Lung (tissue), 12 donors: ENCODE data around the gene CA12. TPM values are rescaled to one million over a fixed set of nuclear protein-coding genes. Genes with fewer than 3 reads are reported as not detected.

Source experiments
- ATAC-seq: fragments of 200-7000 bp; cut with Tn5 transposase; one replicate; pipeline ENCODE4 v1.9.1; 2020; ENCODE audit warnings: moderate number of reproducible peaks; ENCODE audit not compliant: insufficient read depth, low FRiP score
- DNase-seq, 3 donors: peaks; one replicate each; pipeline ENCODE4 v3.0.0-alpha.2; 2013 to 2017
- H3K27ac ChIP-seq, 2 donors: one replicate each; pipeline ENCODE4 v1.5.1; 2013; ENCODE audit warnings: mild to moderate bottlenecking in 2 of 2, moderate library complexity in 2 of 2, control low read depth in 1 of 2, inconsistent platforms in 1 of 2, low read depth in 1 of 2, low read length in 1 of 2
- H3K27me3 ChIP-seq, 3 donors: one replicate each; pipeline ENCODE4 v1.5.1; 2013; ENCODE audit warnings: low read length in 2 of 3; ENCODE audit not compliant: control insufficient read depth in 3 of 3, insufficient read depth in 3 of 3
- H3K36me3 ChIP-seq, 4 donors: one replicate each; pipeline ENCODE4 v1.5.1; 2013; ENCODE audit warnings: low read length in 4 of 4, mild to moderate bottlenecking in 1 of 4, moderate library complexity in 1 of 4; ENCODE audit not compliant: control insufficient read depth in 4 of 4, insufficient read depth in 4 of 4
- H3K4me1 ChIP-seq, 5 donors: one replicate each; pipeline ENCODE4 v1.5.1; 2013; ENCODE audit warnings: low read length in 5 of 5, mild to moderate bottlenecking in 2 of 5, moderate library complexity in 1 of 5; ENCODE audit not compliant: control insufficient read depth in 5 of 5, insufficient read depth in 5 of 5
- H3K4me3 ChIP-seq: one replicate; pipeline ENCODE4 v1.5.1; 2013; ENCODE audit warnings: mild to moderate bottlenecking, control low read depth, moderate library complexity
- H3K9ac ChIP-seq, 2 donors: one replicate each; pipeline ENCODE4 v1.5.1; 2013; ENCODE audit warnings: low read length in 2 of 2, control low read depth in 1 of 2; ENCODE audit not compliant: insufficient read depth in 1 of 2
- H3K9me3 ChIP-seq, 4 donors: one replicate each; pipeline ENCODE4 v1.5.1; 2013; ENCODE audit warnings: low read length in 3 of 4, mild to moderate bottlenecking in 1 of 4, moderate library complexity in 1 of 4; ENCODE audit not compliant: control insufficient read depth in 4 of 4, insufficient read depth in 3 of 4
- CTCF ChIP-seq: IDR thresholded peaks from 2 replicates; pipeline ENCODE4 v1.5.1; 2012; ENCODE audit warnings: mild to moderate bottlenecking; ENCODE audit errors: control extremely low read depth, extremely low read depth
- WGBS, 2 donors: extraction: QIAGEN DNeasy Blood & Tissue Kit; methylation state at CpG; one replicate each; pipeline ENCODE4 v1.1.7; 2013; 5-methylcytosine and 5-hydroxymethylcytosine counted together
- polyA plus RNA-seq, 2 donors: library from polyadenylated mRNA; stranded (reverse); fragments of 200-250 nt; gene quantifications; one replicate each; pipeline ENCODE4 v1.2.1, GENCODE V29; 2013
- total RNA-seq, 2 donors: library from RNA; depleted of rRNA in 1 of 2; stranded (reverse); fragments of >200 nt in 1 of 2; gene quantifications; one replicate each; pipeline ENCODE4 v1.2.1, GENCODE V29; 2014 to 2021
- donor health status: control.
- donor health status: control.
- donor health status: Bipolar disorder and iron deficiency.
- donor health status: healthy.
- donor health status: DM: yes; HTN: yes; CAD: no.

CA12 gene
- total and polyA plus RNA-seq, 4 donors: 2.2 to 46.8 (median 5.8) TPM

- 0 to 2% methylated on average over 41 to 102 of the region's 102 CpGs for WGBS, 2 donors
- peaks cover 0 to 2% (median under 1%) of the 10 kb centered on the region in 4 donors for H3K36me3 ChIP-seq
- H3K9ac ChIP-seq: peak within 1 kb of the TSS; percentile 70 to 86
- no peaks in the 10 kb centered on the region for H3K27me3 ChIP-seq
- ATAC-seq (peak; percentile 89), DNase-seq (peak; percentile 89 to 94 (median 94))
- no peaks in the 10 kb centered on the region for H3K9me3 ChIP-seq
- H3K27ac ChIP-seq: peak within 1 kb of the TSS; percentile 28 to 90
- peak within 1 kb of the TSS; percentile 88 for H3K4me3 ChIP-seq
- TF ChIP-seq CTCF: no peak
- peaks cover 0 to 12% (median 1%) of the 10 kb centered on the region in 5 donors for H3K4me1 ChIP-seq
These were observed 104.4 kb downstream of the CA12 start, which contains the start of gene APH1B for GRCh38 chr15:63277038-63277892. Gene APH1B (plus strand): TSS chr15:63277605. CDS start chr15:63277624, 19 bp downstream.

GRCh38 chr15:63276342-63277037, 105.2 kb downstream of the CA12 start:
- Histone ChIP-seq H3K9ac (peak overlapping the region; percentile 70 to 86), H3K4me1 (peaks cover 0 to 12% (median 1%) of the 10 kb centered on the region in 5 donors), H3K9me3 (no peaks in the 10 kb centered on the region), H3K27me3 (no peaks in the 10 kb centered on the region), H3K36me3 (peaks cover 0 to 2% (median under 1%) of the 10 kb centered on the region in 4 donors), H3K4me3 (peak overlapping the region; percentile 64), H3K27ac (peak overlapping the region in 1 of 2 donors; percentile 89)
- no peak for ATAC-seq
- TF ChIP-seq CTCF: no peak
- DNase-seq: no peak
- WGBS, 2 donors: 20 to 23% methylated on average over 11 of the region's 11 CpGs

- no peak for TF ChIP-seq CTCF
- Histone ChIP-seq H3K27me3 (no peaks in the 10 kb centered on the region), H3K4me1 (peaks cover 0 to 12% (median 1%) of the 10 kb centered on the region in 5 donors), H3K27ac (no peak overlapping the region), H3K9ac (no peak overlapping the region), H3K9me3 (no peaks in the 10 kb centered on the region), H3K4me3 (no peak overlapping the region), H3K36me3 (peaks cover 0 to 5% (median 3%) of the 10 kb centered on the region in 4 donors)
- DNase-seq: no peak
- ATAC-seq: no peak
- WGBS, 2 donors: 49 to 65% methylated on average over 3 of the region's 3 CpGs
These were observed 107.2 kb downstream of the CA12 start for GRCh38 chr15:63274427-63274826.

Other genes starting within 250 kb of the CA12 start
- 10 to 100 TPM; 69.6 to 93.8 TPM for gene RPS27L, start 224.4 kb downstream of the CA12 start, total RNA-seq
- gene RPS27L, start 224.4 kb downstream of the CA12 start, polyA plus RNA-seq: 100 to 1,000 TPM in 1 of 2 donors, 10 to 100 TPM in 1; 75.5 to 176 TPM
- 10 to 100 TPM; 44.5 to 88.9 TPM for gene RAB8B, start 192.2 kb downstream of the CA12 start, total RNA-seq
- gene RAB8B, start 192.2 kb downstream of the CA12 start, polyA plus RNA-seq: 10 to 100 TPM; 10.0 to 26.9 TPM
- 10 to 100 TPM; 25.1 to 29.9 TPM for gene APH1B, start 104.2 kb downstream of the CA12 start, total RNA-seq
- gene APH1B, start 104.2 kb downstream of the CA12 start, polyA plus RNA-seq: 10 to 100 TPM; 17.5 to 18.6 TPM
- 10 to 100 TPM; 70.1 to 95.5 TPM for gene USP3, start 122.7 kb upstream of the CA12 start, total RNA-seq
- 10 to 100 TPM; 29.1 to 29.8 TPM for gene USP3, start 122.7 kb upstream of the CA12 start, polyA plus RNA-seq
- 1 to 10 TPM; 2.2 to 2.7 TPM for gene FBXL22, start 215.5 kb upstream of the CA12 start, total RNA-seq
- under 1 TPM; 0.42 to 0.91 TPM for gene FBXL22, start 215.5 kb upstream of the CA12 start, polyA plus RNA-seq